Caco-2 (cell line): ENCODE results near the gene PCDH15. TPM values are rescaled to one million over a fixed set of nuclear protein-coding genes. Genes with fewer than 3 reads are reported as not detected.

Experiments
- BruUV-seq: library from RNA; stranded (reverse); fragments of 400-500 nt; replicated peaks from 2 replicates; lab custom pipeline; 2021; lab: Mats Ljungman, UMichigan
- CTCF ChIA-PET: fragments of 300-600 bp; sonication (Branson Sonifier 250); formaldehyde crosslinking; loops from one replicate; lab custom pipeline; 2022; ENCODE audit warnings: antibody characterized with exemption; lab: Charles Lee
- POLR2A ChIA-PET: fragments of 300-600 bp; sonication (Branson Sonifier 250); formaldehyde crosslinking; loops from one replicate; lab custom pipeline; 2022; ENCODE audit warnings: antibody characterized with exemption; lab: Charles Lee
- DNase-seq, 2 experiments: peaks; one replicate each; pipeline versions ENCODE4 v3.0.0 to v3.0.0-alpha.2; 2020 to 2022
- H3K27me3 ChIP-seq: replicated peaks from 2 replicates; pipeline ENCODE4 v1.6.0; 2011; ENCODE audit warnings: low read length; ENCODE audit not compliant: control insufficient read depth, insufficient read depth
- H3K36me3 ChIP-seq: 2 replicates; pipeline ENCODE4 v1.5.1; 2011; ENCODE audit warnings: low read length; ENCODE audit not compliant: control insufficient read depth, insufficient read depth
- H3K4me1 ChIP-seq: fragments of 250-450 bp; sonication (Bioruptor Pico); 2 replicates; pipeline ENCODE4 v1.5.1; 2020; ENCODE audit warnings: mild to moderate bottlenecking
- H3K4me3 ChIP-seq: 2 replicates; pipeline ENCODE4 v1.5.1; 2011; ENCODE audit warnings: low read depth, mild to moderate bottlenecking, control low read depth, low read length
- H3K9me3 ChIP-seq: fragments of 250-450 bp; sonication (Bioruptor Pico); 2 replicates; pipeline ENCODE4 v1.5.1; 2020; ENCODE audit warnings: mild to moderate bottlenecking, moderate library complexity
- H3K27ac Mint-ChIP-seq: one replicate; pipeline ENCODE4 v1.8.0; 2022; ENCODE audit warnings: mixed read lengths; ENCODE audit not compliant: unreplicated experiment
- H3K27me3 Mint-ChIP-seq: one replicate; pipeline ENCODE4 v1.8.0; 2022; ENCODE audit warnings: mixed read lengths; ENCODE audit not compliant: insufficient read depth, unreplicated experiment
- H3K36me3 Mint-ChIP-seq: one replicate; pipeline ENCODE4 v1.8.0; 2022; ENCODE audit warnings: mild to moderate bottlenecking, mixed read lengths; ENCODE audit not compliant: insufficient read depth, unreplicated experiment
- H3K4me1 Mint-ChIP-seq: one replicate; pipeline ENCODE4 v1.8.0; 2022; ENCODE audit warnings: low read depth, mixed read lengths; ENCODE audit not compliant: unreplicated experiment
- H3K4me3 Mint-ChIP-seq: one replicate; pipeline ENCODE4 v1.8.0; 2022; ENCODE audit warnings: mild to moderate bottlenecking, moderate library complexity, mixed read lengths; ENCODE audit not compliant: unreplicated experiment
- H3K9me3 Mint-ChIP-seq: one replicate; pipeline ENCODE4 v1.8.0; 2022; ENCODE audit warnings: mixed read lengths; ENCODE audit not compliant: unreplicated experiment
- CTCF ChIP-seq, 2 experiments: fragments of 200-600 bp in 1 of 2; IDR thresholded peaks; 1 replicate in 1 of 2; 2 replicates in 1 of 2; pipeline versions ENCODE4 v1.5.1 to v1.8.0; 2011 to 2022; ENCODE audit warnings: antibody characterized with exemption in 1 of 2, control low read depth in 1 of 2, inconsistent platforms in 1 of 2, low read depth in 1 of 2, low read length in 1 of 2, mild to moderate bottlenecking in 1 of 2, moderate library complexity in 1 of 2; ENCODE audit not compliant: insufficient read depth in 1 of 2, severe bottlenecking in 1 of 2, unreplicated experiment in 1 of 2
- intact Hi-C: fragments of 100-400 bp; cut with micrococcal nuclease; formaldehyde crosslinking; loops from one replicate; pipeline ENCODE4 v1.10.0; 2022; ENCODE audit not compliant: unreplicated experiment
- total RNA-seq: library from RNA; stranded (reverse); gene quantifications from 2 replicates; pipeline ENCODE4 v1.2.3, GENCODE V29; 2022

PCDH15 gene
- total RNA-seq, 1 experiment from 2014 or later = 0.02 TPM

GRCh38 chr10:54691331-54691730 is 109.7 kb downstream of the PCDH15 start:
- Histone ChIP-seq H3K9me3 (no peaks in the 10 kb centered on the region), H3K27me3 (no peaks in the 10 kb centered on the region), H3K4me3 (no peak overlapping the region), H3K4me1 (no peaks in the 10 kb centered on the region), H3K36me3 (no peaks in the 10 kb centered on the region)
- DNase-seq = no peak
- Mint-ChIP-seq H3K36me3 (no peaks in the 10 kb centered on the region), H3K4me3 (no peak overlapping the region), H3K27ac (no peak overlapping the region), H3K4me1 (no peaks in the 10 kb centered on the region), H3K27me3 (no peaks in the 10 kb centered on the region), H3K9me3 (no peaks in the 10 kb centered on the region)
- CTCF ChIA-PET = no interaction called here
- POLR2A ChIA-PET = no interaction called here
- intact Hi-C loops = no loop called here
- TF ChIP-seq CTCF (IDR thresholded peaks at IDR 0.05; ENCODE audit: insufficient read depth in 1 of 2, low read depth in 1 of 2, low read length in 1 of 2, severe bottlenecking in 1 of 2, unreplicated experiment in 1 of 2) = no peak
- BruUV-seq = no TSS peak

DNA sequence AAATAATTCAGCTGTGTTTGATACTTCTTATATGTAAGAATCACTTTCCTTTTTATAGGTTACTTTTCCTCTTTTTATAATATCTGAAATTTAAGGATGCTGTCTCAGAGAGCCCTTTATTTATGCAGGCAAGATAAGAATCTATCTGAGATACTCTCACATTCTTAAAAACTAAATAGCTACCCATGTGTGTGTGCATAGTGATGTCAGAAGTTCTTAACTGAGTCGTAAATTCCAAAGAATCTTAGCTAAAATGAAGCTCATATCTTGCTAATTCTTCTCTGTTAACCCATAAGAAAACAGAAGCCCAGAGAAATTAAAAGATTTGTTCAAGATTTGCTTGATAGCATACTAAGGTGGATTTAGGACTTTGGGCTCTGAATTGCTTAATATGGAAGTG is 118.5 kb downstream of the PCDH15 start:
- H3K9me3 ChIP-seq = no peaks in the 10 kb centered on the region
- no peak overlapping the region for H3K27ac Mint-ChIP-seq
- no peak overlapping the region for H3K4me3 Mint-ChIP-seq
- intact Hi-C loops = loop anchor here (1.0 kb wide), 1 partner anchor 29 kb away; no protein-coding TSS in a partner anchor
- DNase-seq = peak in 1 of 2 experiments; percentile 26
- no peak overlapping the region for H3K4me3 ChIP-seq
- no peak for TF ChIP-seq CTCF (IDR thresholded peaks at IDR 0.05; ENCODE audit: insufficient read depth in 1 of 2, low read depth in 1 of 2, low read length in 1 of 2, severe bottlenecking in 1 of 2, unreplicated experiment in 1 of 2)
- H3K4me1 ChIP-seq = peaks cover 29% of the 10 kb centered on the region
- no peaks in the 10 kb centered on the region for H3K36me3 Mint-ChIP-seq
- no TSS peak for BruUV-seq
- H3K36me3 ChIP-seq = no peaks in the 10 kb centered on the region
- no peaks in the 10 kb centered on the region for H3K27me3 ChIP-seq
- no peaks in the 10 kb centered on the region for H3K27me3 Mint-ChIP-seq
- ChIA-PET CTCF (no interaction called here), POLR2A (no interaction called here)
- no peaks in the 10 kb centered on the region for H3K9me3 Mint-ChIP-seq
- H3K4me1 Mint-ChIP-seq = peaks cover 15% of the 10 kb centered on the region

DNA sequence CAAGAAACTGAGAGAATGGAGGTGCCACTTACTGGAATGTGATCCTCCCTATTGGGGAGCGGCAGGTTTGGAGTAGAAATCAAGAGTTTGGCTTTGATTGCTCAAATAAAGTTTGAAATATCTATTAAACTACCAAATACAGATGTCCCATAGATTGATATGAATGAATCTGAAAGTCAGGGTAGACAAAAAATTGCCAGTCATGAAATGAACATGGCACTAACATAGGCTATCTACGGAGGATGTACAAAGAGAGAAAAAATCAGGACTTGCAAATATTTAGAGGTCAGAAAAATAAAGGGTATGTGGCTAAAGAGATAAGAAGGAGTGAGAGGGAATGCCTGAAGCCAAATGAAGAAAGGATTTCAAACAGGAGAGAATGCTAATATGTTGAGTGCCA is 119.9 kb downstream of the PCDH15 start:
- BruUV-seq = no TSS peak
- no peaks in the 10 kb centered on the region for H3K36me3 Mint-ChIP-seq
- POLR2A ChIA-PET = no interaction called here
- TF ChIP-seq CTCF (IDR thresholded peaks at IDR 0.05; ENCODE audit: insufficient read depth in 1 of 2, low read depth in 1 of 2, low read length in 1 of 2, severe bottlenecking in 1 of 2, unreplicated experiment in 1 of 2) = no peak
- H3K4me3 Mint-ChIP-seq = no peak overlapping the region
- no peaks in the 10 kb centered on the region for H3K27me3 Mint-ChIP-seq
- no peaks in the 10 kb centered on the region for H3K9me3 Mint-ChIP-seq
- no peak overlapping the region for H3K4me3 ChIP-seq
- H3K27me3 ChIP-seq = no peaks in the 10 kb centered on the region
- CTCF ChIA-PET = no interaction called here
- no peaks in the 10 kb centered on the region for H3K9me3 ChIP-seq
- no peaks in the 10 kb centered on the region for H3K36me3 ChIP-seq
- no peak for DNase-seq
- H3K27ac Mint-ChIP-seq = peak overlapping the region; percentile 4
- peaks cover 29% of the 10 kb centered on the region for H3K4me1 ChIP-seq
- H3K4me1 Mint-ChIP-seq = peaks cover 15% of the 10 kb centered on the region
- intact Hi-C loops = no loop called here
